Left lung (tissue), 10 donors: ENCODE results near the gene LRMDA. TPM values are rescaled to one million over a fixed set of nuclear protein-coding genes. Genes with fewer than 3 reads are reported as not detected.
A peak's percentile ranks its signal among the peaks of the same experiment; 100 is the strongest.

Experiments used
- ATAC-seq: fragments of 200-7000 bp; cut with Tn5 transposase; one replicate; pipeline ENCODE4 v1.9.1; 2020; ENCODE audit warnings: moderate library complexity
- DNase-seq, 4 donors: peaks; one replicate each; pipeline ENCODE4 v3.0.0-alpha.2; 2013 to 2020
- H3K27ac ChIP-seq, 2 donors: fragments of 200-600 bp; sonication (generic) in 1 of 2; one replicate each; pipeline versions ENCODE4 v1.5.0 to v1.8.0; 2020 to 2021
- H3K27me3 ChIP-seq, 2 donors: fragments of 200-600 bp; sonication (generic) in 1 of 2; one replicate each; pipeline versions ENCODE4 v1.5.0 to v1.8.0; 2020 to 2021
- H3K36me3 ChIP-seq, 2 donors: fragments of 200-600 bp; sonication (generic) in 1 of 2; one replicate each; pipeline versions ENCODE4 v1.5.0 to v1.8.0; 2020 to 2021
- H3K4me1 ChIP-seq, 2 donors: fragments of 200-600 bp; one replicate each; pipeline ENCODE4 v1.8.0; 2021
- H3K4me3 ChIP-seq, 2 donors: fragments of 200-600 bp; sonication (generic) in 1 of 2; one replicate each; pipeline versions ENCODE4 v1.5.0 to v1.8.0; 2020 to 2021; ENCODE audit warnings: mild to moderate bottlenecking in 1 of 2
- H3K9me3 ChIP-seq, 2 donors: fragments of 200-600 bp; sonication (generic) in 1 of 2; one replicate each; pipeline versions ENCODE4 v1.5.0 to v1.8.0; 2020 to 2021
- CTCF ChIP-seq, 2 donors: fragments of 200-600 bp; sonication (generic) in 1 of 2; IDR thresholded peaks; one replicate each; pipeline versions ENCODE4 v1.5.0 to v1.8.0; 2021; ENCODE audit warnings: antibody characterized with exemption in 2 of 2
- intact Hi-C, 2 donors: fragments of 100-400 bp; cut with DNase I; formaldehyde crosslinking; loops; one replicate each; pipeline versions ENCODE4 v1.11.2 to v1.14.2; 2022
- polyA plus RNA-seq, 6 donors: library from polyadenylated mRNA; unstranded; fragments of 120-200 nt; gene quantifications; one replicate each; pipeline ENCODE4 v1.2.1, GENCODE V29; 2013; ENCODE audit not compliant: insufficient read length in 6 of 6
- total RNA-seq, 2 donors: library from RNA; stranded (reverse); fragmentation: NEBNext Ultra II Directional; extraction: Animal tissue kit (Norgen Biotek cat#: 25700); gene quantifications; one replicate each; pipeline ENCODE4 v1.2.1, GENCODE V29; 2021
- donor health status: DM: no; HTN: yes; CAD: no.
- donor health status: DM: no; HTN: no; CAD: no.

Gene LRMDA
- total and polyA plus RNA-seq, 8 donors, result 13.9 to 23.6 (median 18.7) TPM

GRCh38 chr10:75552171-75552570, 120.7 kb downstream of the LRMDA start:
- DNase-seq, result no peak
- intact Hi-C loops, result no loop called here
- no peaks in the 10 kb centered on the region for H3K27me3 ChIP-seq
- H3K4me3 ChIP-seq, result no peak overlapping the region
- no peak for ATAC-seq
- peaks cover 0 to 11% of the 10 kb centered on the region in 2 donors for H3K4me1 ChIP-seq
- H3K27ac ChIP-seq, result no peak overlapping the region
- H3K36me3 ChIP-seq, result no peaks in the 10 kb centered on the region
- TF ChIP-seq CTCF (IDR thresholded peaks at IDR 0.05), result no peak
- no peaks in the 10 kb centered on the region for H3K9me3 ChIP-seq

GRCh38 chr10:75553550-75553949, 122.1 kb downstream of the LRMDA start:
- Histone ChIP-seq H3K9me3 (no peaks in the 10 kb centered on the region), H3K27ac (no peak overlapping the region), H3K4me1 (peaks cover 0 to 5% of the 10 kb centered on the region in 2 donors), H3K36me3 (no peaks in the 10 kb centered on the region), H3K4me3 (no peak overlapping the region), H3K27me3 (no peaks in the 10 kb centered on the region)
- intact Hi-C loops, result no loop called here
- no peak for TF ChIP-seq CTCF (IDR thresholded peaks at IDR 0.05)
- ATAC-seq, result no peak
- no peak for DNase-seq

- Histone ChIP-seq H3K36me3 (no peaks in the 10 kb centered on the region), H3K4me1 (peaks cover 0 to 5% of the 10 kb centered on the region in 2 donors), H3K9me3 (no peaks in the 10 kb centered on the region), H3K27me3 (no peaks in the 10 kb centered on the region), H3K4me3 (no peak overlapping the region), H3K27ac (no peak overlapping the region)
- TF ChIP-seq CTCF (IDR thresholded peaks at IDR 0.05), result no peak
- intact Hi-C loops, result no loop called here
- DNase-seq (no peak), ATAC-seq (no peak)
Observed at GRCh38 chr10:75555323-75555722, 123.9 kb downstream of the LRMDA start.

- Histone ChIP-seq H3K4me1 (peaks cover 0 to 5% of the 10 kb centered on the region in 2 donors), H3K36me3 (no peaks in the 10 kb centered on the region), H3K9me3 (no peaks in the 10 kb centered on the region), H3K27ac (no peak overlapping the region), H3K27me3 (no peaks in the 10 kb centered on the region), H3K4me3 (no peak overlapping the region)
- intact Hi-C loops, result no loop called here
- DNase-seq, result no peak
- ATAC-seq, result no peak
- no peak for TF ChIP-seq CTCF (IDR thresholded peaks at IDR 0.05)
Observed at GRCh38 chr10:75556320-75556719, 124.9 kb downstream of the LRMDA start.

- H3K4me3 ChIP-seq, result no peak overlapping the region
- H3K4me1 ChIP-seq, result peaks cover 0 to 7% of the 10 kb centered on the region in 2 donors
- ATAC-seq, result peak; percentile 98
- peak in 2 of 4 donors; percentile 14 to 46 for DNase-seq
- H3K27ac ChIP-seq, result peak overlapping the region in 1 of 2 donors; percentile 20
- no peaks in the 10 kb centered on the region for H3K27me3 ChIP-seq
- TF ChIP-seq CTCF (IDR thresholded peaks at IDR 0.05), result no peak
- no peaks in the 10 kb centered on the region for H3K36me3 ChIP-seq
- intact Hi-C loops, result no loop called here
- peaks cover 0 to 6% of the 10 kb centered on the region in 2 donors for H3K9me3 ChIP-seq
Observed at GRCh38 chr10:75565286-75566251, 134.1 kb downstream of the LRMDA start.
